ENCODE results near the gene SH3RF1. TPM values are rescaled to one million over a fixed set of nuclear protein-coding genes. Genes with fewer than 3 reads are reported as not detected.

The SH3RF1 gene
- total and polyA plus RNA-seq, 2 experiments from 2014 or later: 7.8 to 12.4 TPM

- H3K36me3 Mint-ChIP-seq (ENCODE audit: low read depth): no peaks in the 10 kb centered on the region
- ATAC-seq: no peak
Measured at GRCh38 chr4:169167957-169168858, 102.5 kb downstream of the SH3RF1 start.

More at GRCh38 chr4:169167957-169168858, 102.5 kb downstream of the SH3RF1 start:
- Histone ChIP-seq H3K4me3 (no peak overlapping the region), H3K9me2 (ENCODE audit: insufficient read depth) (no peaks in the 10 kb centered on the region; the same call in 1 of the 2 replicates), H4K20me1 (replicated peaks; ENCODE audit: insufficient read depth) (no peaks in the 10 kb centered on the region), H3K4me1 (ENCODE audit: insufficient read depth) (peaks cover 11% of the 10 kb centered on the region; the same call in 1 of the 2 replicates), H3K4me2 (no peak overlapping the region), H3K27me3 (ENCODE audit: insufficient read depth) (no peaks in the 10 kb centered on the region), H2AFZ (no peak overlapping the region), H3K27ac (ENCODE audit: low read depth) (no peak overlapping the region; the same call in 1 of the 2 replicates), H3K36me3 (ENCODE audit: insufficient read depth) (no peaks in the 10 kb centered on the region), H3K79me2 (replicated peaks; ENCODE audit: insufficient read depth) (peaks cover 14% of the 10 kb centered on the region), H3F3A (replicated peaks; ENCODE audit: low read depth) (no peaks in the 10 kb centered on the region)
- H3K27ac Mint-ChIP-seq: no peak overlapping the region
- no peak for TF ChIP-seq EZH2phosphoT487 (IDR thresholded peaks at IDR 0.05; ENCODE audit: unreplicated experiment)
- TF ChIP-seq EZH2 (IDR thresholded peaks at IDR 0.05; ENCODE audit: low read depth, unreplicated experiment): no peak
- no peak for TF ChIP-seq ZNF114 (CRISPR knock-in tag; IDR thresholded peaks at IDR 0.05)
- TF ChIP-seq JUNB (IDR thresholded peaks at IDR 0.05; ENCODE audit: unreplicated experiment): no peak
- no peak for TF ChIP-seq STAT1 (IDR thresholded peaks at IDR 0.05; ENCODE audit: unreplicated experiment)
- TF ChIP-seq CTCF (conservative IDR thresholded peaks at IDR 0.05; ENCODE audit: low read depth in 2 of 2): no peak
- no peak for TF ChIP-seq ZNF462 (CRISPR knock-in tag; IDR thresholded peaks at IDR 0.05)
- TF ChIP-seq CREB1 (CRISPR knock-in tag; IDR thresholded peaks at IDR 0.05; ENCODE audit: low read depth): no peak
- no peak for TF ChIP-seq POLR2AphosphoS5 (IDR thresholded peaks at IDR 0.05; ENCODE audit: low read depth)
- TF ChIP-seq NANOG (IDR thresholded peaks at IDR 0.05; ENCODE audit: borderline replicate concordance): no peak
- TF ChIP-seq, protein P1, sequence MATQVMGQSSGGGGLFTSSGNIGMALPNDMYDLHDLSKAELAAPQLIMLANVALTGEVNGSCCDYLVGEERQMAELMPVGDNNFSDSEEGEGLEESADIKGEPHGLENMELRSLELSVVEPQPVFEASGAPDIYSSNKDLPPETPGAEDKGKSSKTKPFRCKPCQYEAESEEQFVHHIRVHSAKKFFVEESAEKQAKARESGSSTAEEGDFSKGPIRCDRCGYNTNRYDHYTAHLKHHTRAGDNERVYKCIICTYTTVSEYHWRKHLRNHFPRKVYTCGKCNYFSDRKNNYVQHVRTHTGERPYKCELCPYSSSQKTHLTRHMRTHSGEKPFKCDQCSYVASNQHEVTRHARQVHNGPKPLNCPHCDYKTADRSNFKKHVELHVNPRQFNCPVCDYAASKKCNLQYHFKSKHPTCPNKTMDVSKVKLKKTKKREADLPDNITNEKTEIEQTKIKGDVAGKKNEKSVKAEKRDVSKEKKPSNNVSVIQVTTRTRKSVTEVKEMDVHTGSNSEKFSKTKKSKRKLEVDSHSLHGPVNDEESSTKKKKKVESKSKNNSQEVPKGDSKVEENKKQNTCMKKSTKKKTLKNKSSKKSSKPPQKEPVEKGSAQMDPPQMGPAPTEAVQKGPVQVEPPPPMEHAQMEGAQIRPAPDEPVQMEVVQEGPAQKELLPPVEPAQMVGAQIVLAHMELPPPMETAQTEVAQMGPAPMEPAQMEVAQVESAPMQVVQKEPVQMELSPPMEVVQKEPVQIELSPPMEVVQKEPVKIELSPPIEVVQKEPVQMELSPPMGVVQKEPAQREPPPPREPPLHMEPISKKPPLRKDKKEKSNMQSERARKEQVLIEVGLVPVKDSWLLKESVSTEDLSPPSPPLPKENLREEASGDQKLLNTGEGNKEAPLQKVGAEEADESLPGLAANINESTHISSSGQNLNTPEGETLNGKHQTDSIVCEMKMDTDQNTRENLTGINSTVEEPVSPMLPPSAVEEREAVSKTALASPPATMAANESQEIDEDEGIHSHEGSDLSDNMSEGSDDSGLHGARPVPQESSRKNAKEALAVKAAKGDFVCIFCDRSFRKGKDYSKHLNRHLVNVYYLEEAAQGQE (IDR thresholded peaks at IDR 0.05; ENCODE audit: unreplicated experiment): no peak
- TF ChIP-seq, protein P2, sequence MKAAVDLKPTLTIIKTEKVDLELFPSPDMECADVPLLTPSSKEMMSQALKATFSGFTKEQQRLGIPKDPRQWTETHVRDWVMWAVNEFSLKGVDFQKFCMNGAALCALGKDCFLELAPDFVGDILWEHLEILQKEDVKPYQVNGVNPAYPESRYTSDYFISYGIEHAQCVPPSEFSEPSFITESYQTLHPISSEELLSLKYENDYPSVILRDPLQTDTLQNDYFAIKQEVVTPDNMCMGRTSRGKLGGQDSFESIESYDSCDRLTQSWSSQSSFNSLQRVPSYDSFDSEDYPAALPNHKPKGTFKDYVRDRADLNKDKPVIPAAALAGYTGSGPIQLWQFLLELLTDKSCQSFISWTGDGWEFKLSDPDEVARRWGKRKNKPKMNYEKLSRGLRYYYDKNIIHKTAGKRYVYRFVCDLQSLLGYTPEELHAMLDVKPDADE (IDR thresholded peaks at IDR 0.05): no peak
- TF ChIP-seq ZNF331 (CRISPR knock-in tag; IDR thresholded peaks at IDR 0.05; ENCODE audit: low read depth): no peak
- no peak overlapping the region for H3K4me3 Mint-ChIP-seq
- H3K27me3 Mint-ChIP-seq (ENCODE audit: insufficient read depth, low read depth, poor library complexity): no peaks in the 10 kb centered on the region
- no peak for DNase-seq (ENCODE audit: low spot score)
- no peaks in the 10 kb centered on the region for H3K9me3 Mint-ChIP-seq
- H3K4me1 Mint-ChIP-seq: peaks cover 5% of the 10 kb centered on the region; the same call in 2 of the 3 replicates

Data from GM23338 (cell line).